GM12878 (cell line): ENCODE measurements around the gene CDKN3. TPM values are rescaled to one million over a fixed set of nuclear protein-coding genes. Genes with fewer than 3 reads are reported as not detected.

Experiments used
- ASH2L ChIP-seq: fragments of 300-600, 200-600 bp; sonication (generic); IDR thresholded peaks from 2 replicates; pipeline ENCODE4 v1.6.1; 2017; ENCODE audit warnings: low read depth, mild to moderate bottlenecking, borderline replicate concordance
- BCL11A ChIP-seq: IDR thresholded peaks from 2 replicates; pipeline ENCODE4 v1.6.1; 2011; ENCODE audit warnings: low read depth, low read length
- CBX5 ChIP-seq: sonication (generic); IDR thresholded peaks from 2 replicates; pipeline ENCODE4 v1.6.1; 2016; ENCODE audit warnings: low read depth, moderate library complexity, mild to moderate bottlenecking, inconsistent platforms
- CHD1 ChIP-seq: IDR thresholded peaks from 2 replicates; pipeline ENCODE4 v1.6.1; 2012; ENCODE audit warnings: low read depth, low read length, improper control_type of control experiment
- CREM ChIP-seq: IDR thresholded peaks from 2 replicates; pipeline ENCODE4 v1.6.1; 2014; ENCODE audit warnings: antibody characterized with exemption, low read depth
- ETV6 ChIP-seq, 2 experiments: fragments of 450-650 bp in 1 of 2; IDR thresholded peaks in 1 of 2; conservative IDR thresholded peaks in 1 of 2; 2 replicates each; pipeline ENCODE4 v1.6.1; 2014; ENCODE audit warnings: antibody characterized with exemption in 1 of 2, borderline replicate concordance in 1 of 2, low read depth in 1 of 2, mild to moderate bottlenecking in 1 of 2, moderate library complexity in 1 of 2
- IKZF2 ChIP-seq, 2 experiments: fragments of 450-650 bp; IDR thresholded peaks; 2 replicates each; pipeline ENCODE4 v1.6.1; 2017; ENCODE audit warnings: mild to moderate bottlenecking in 2 of 2, moderate library complexity in 2 of 2
- MEF2B ChIP-seq: fragments of 450-650 bp; IDR thresholded peaks from 2 replicates; pipeline ENCODE4 v1.6.1; 2018; ENCODE audit warnings: mild to moderate bottlenecking, moderate library complexity; ENCODE audit not compliant: partially characterized antibody, poor library complexity, severe bottlenecking
- NFYA ChIP-seq: IDR thresholded peaks from 2 replicates; pipeline ENCODE4 v1.6.1; 2011; ENCODE audit warnings: low read depth, mild to moderate bottlenecking, low read length, improper control_type of control experiment, borderline replicate concordance
- NR2F1 ChIP-seq: fragments of 450-650 bp; conservative IDR thresholded peaks from 2 replicates; pipeline ENCODE4 v1.6.1; 2017; ENCODE audit warnings: mild to moderate bottlenecking
- NRF1 ChIP-seq: conservative IDR thresholded peaks from 2 replicates; pipeline ENCODE4 v1.6.1; 2011; ENCODE audit warnings: mild to moderate bottlenecking, low read depth, low read length, improper control_type of control experiment
- POLR2A ChIP-seq: IDR thresholded peaks from 2 replicates; pipeline ENCODE4 v1.6.1; 2011; ENCODE audit warnings: low read depth, mild to moderate bottlenecking, low read length
- RBBP5 ChIP-seq: fragments of 200-600 bp; sonication (generic); conservative IDR thresholded peaks from 2 replicates; pipeline ENCODE4 v1.6.1; 2016
- SP1 ChIP-seq: IDR thresholded peaks from one replicate; pipeline ENCODE4 v1.6.1; 2011; ENCODE audit warnings: low read depth, low read length
- SUZ12 ChIP-seq: fragments of 200-600 bp; sonication (generic); IDR thresholded peaks from one replicate; pipeline ENCODE4 v1.6.1; 2018; ENCODE audit warnings: antibody characterized with exemption, mild to moderate bottlenecking; ENCODE audit not compliant: unreplicated experiment
- TCF3 ChIP-seq: IDR thresholded peaks from 2 replicates; pipeline ENCODE4 v1.6.1; 2012; ENCODE audit warnings: low read depth, mild to moderate bottlenecking, low read length, borderline replicate concordance; ENCODE audit not compliant: insufficient read depth
- ZNF207 ChIP-seq: fragments of 450-650 bp; IDR thresholded peaks from 2 replicates; pipeline ENCODE4 v1.6.1; 2014; ENCODE audit warnings: antibody characterized with exemption, mild to moderate bottlenecking, borderline replicate concordance
- ZNF384 ChIP-seq: IDR thresholded peaks from 2 replicates; pipeline ENCODE4 v1.6.1; 2012; ENCODE audit warnings: low read depth, mild to moderate bottlenecking, low read length, improper control_type of control experiment, borderline replicate concordance
- ZNF622 ChIP-seq: fragments of 450-650 bp; IDR thresholded peaks from 2 replicates; pipeline ENCODE4 v1.6.1; 2017; ENCODE audit warnings: mild to moderate bottlenecking, inconsistent platforms
- ZZZ3 ChIP-seq: IDR thresholded peaks from 2 replicates; pipeline ENCODE4 v1.6.1; 2011; ENCODE audit warnings: low read depth; ENCODE audit not compliant: control insufficient read depth, insufficient read length
- polyA plus RNA-seq, 11 experiments: library from polyadenylated mRNA; depleted of rRNA in 4 of 11; unstranded in 6 of 11; stranded (reverse) in 5 of 11; fragments of >200 nt; fragmentation: Nextera tagmentation in 4 of 11; fragmentation: Illumina TruSeq in 1 of 11; extraction: Ambion mirVana in 4 of 11; extraction: Trizol in 1 of 11; gene quantifications; 1 replicate in 1 of 11; 2 replicates in 10 of 11; pipeline versions ENCODE4 v1.2.1 to v1.2.3, GENCODE V29; 2011 to 2016; ENCODE audit warnings: inconsistent platforms in 2 of 11, missing spikeins in 2 of 11, low read depth in 1 of 11
- total RNA-seq, 4 experiments: library from RNA; depleted of rRNA in 3 of 4; stranded (reverse); fragments of >200 nt in 3 of 4; fragmentation: Illumina TruSeq in 1 of 4; extraction: Trizol in 1 of 4; gene quantifications; 2 replicates each; pipeline versions ENCODE4 v1.2.1 to v1.2.3, GENCODE V29; 2013 to 2021
- TF ChIP-seq, protein P1 (sequence below): fragments of 450-650 bp; IDR thresholded peaks from 2 replicates; pipeline ENCODE4 v1.6.1; 2016; ENCODE audit warnings: mild to moderate bottlenecking, moderate library complexity, borderline replicate concordance
- TF ChIP-seq, protein P2 (sequence below): fragments of 450-650 bp; conservative IDR thresholded peaks from 2 replicates; pipeline ENCODE4 v1.6.1; 2017; ENCODE audit warnings: mild to moderate bottlenecking, moderate library complexity
- TF ChIP-seq, protein P3 (sequence below): IDR thresholded peaks from 2 replicates; pipeline ENCODE4 v1.6.1; 2011; ENCODE audit warnings: mild to moderate bottlenecking, low read depth, low read length, moderate library complexity; ENCODE audit not compliant: insufficient replicate concordance

Gene CDKN3
- total and polyA plus RNA-seq, 10 of the 15 experiments (the other 5 are each of a cell fraction or from before 2014, with no cell fraction given), result 54.9 to 197 (median 111) TPM

DNA sequence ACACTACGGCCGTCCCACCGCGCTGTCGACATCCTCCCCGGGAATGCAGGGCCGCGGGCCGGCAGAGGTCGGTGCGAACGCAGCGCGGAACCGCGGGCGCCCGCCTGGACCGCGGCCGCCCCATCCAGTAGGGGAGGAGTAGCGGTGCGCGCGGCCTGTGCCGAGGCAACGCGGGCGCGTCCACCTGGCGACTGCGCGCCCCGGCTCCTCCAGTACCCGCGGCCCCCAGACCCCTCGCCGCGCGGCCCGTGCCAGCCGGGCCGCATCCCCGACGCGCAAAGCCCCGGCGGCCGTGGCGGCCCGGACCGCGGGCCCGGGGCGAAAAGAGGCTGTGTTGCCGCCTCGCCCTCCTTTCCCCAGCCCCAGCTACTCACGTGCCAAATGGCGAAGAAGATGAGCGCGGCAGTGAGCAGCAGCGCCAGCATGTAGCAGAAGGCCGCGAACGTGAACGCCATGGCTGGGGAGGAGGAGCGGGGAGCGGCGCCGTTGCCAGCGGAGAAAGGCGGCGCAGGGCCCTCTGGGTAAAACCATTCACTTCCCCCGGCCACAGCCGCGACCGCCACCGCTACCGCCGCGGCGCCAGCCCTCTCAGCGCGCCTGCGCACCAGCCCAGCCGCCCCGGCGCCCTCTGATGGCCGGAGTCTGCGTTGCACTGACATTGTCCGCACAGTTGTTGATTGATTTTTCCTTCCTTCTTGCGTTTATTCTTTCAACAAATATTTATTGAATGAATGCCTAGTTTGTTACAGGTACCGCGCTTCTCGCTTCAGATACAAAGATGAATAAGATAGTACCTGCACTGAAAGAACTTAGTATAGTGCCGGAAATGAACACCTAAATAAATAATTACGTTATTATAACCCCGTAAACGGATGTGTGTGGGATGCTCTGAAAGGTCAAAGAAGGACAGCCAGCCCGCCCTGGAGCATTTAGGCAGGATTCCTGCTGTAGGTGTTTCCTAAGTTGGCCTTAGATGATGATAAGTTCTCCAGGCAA, 44.4 kb downstream of the CDKN3 start, which contains the start of gene CNIH1 (continued):
- TF ChIP-seq CBX5, result no peak
- TF ChIP-seq RBBP5, result 0 out of 2 replicates have a peak, but pooled peaks have one; percentile 76
- TF ChIP-seq, protein P1, sequence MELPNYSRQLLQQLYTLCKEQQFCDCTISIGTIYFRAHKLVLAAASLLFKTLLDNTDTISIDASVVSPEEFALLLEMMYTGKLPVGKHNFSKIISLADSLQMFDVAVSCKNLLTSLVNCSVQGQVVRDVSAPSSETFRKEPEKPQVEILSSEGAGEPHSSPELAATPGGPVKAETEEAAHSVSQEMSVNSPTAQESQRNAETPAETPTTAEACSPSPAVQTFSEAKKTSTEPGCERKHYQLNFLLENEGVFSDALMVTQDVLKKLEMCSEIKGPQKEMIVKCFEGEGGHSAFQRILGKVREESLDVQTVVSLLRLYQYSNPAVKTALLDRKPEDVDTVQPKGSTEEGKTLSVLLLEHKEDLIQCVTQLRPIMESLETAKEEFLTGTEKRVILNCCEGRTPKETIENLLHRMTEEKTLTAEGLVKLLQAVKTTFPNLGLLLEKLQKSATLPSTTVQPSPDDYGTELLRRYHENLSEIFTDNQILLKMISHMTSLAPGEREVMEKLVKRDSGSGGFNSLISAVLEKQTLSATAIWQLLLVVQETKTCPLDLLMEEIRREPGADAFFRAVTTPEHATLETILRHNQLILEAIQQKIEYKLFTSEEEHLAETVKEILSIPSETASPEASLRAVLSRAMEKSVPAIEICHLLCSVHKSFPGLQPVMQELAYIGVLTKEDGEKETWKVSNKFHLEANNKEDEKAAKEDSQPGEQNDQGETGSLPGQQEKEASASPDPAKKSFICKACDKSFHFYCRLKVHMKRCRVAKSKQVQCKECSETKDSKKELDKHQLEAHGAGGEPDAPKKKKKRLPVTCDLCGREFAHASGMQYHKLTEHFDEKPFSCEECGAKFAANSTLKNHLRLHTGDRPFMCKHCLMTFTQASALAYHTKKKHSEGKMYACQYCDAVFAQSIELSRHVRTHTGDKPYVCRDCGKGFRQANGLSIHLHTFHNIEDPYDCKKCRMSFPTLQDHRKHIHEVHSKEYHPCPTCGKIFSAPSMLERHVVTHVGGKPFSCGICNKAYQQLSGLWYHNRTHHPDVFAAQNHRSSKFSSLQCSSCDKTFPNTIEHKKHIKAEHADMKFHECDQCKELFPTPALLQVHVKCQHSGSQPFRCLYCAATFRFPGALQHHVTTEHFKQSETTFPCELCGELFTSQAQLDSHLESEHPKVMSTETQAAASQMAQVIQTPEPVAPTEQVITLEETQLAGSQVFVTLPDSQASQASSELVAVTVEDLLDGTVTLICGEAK, result peak; percentile 25; the same call in 1 of the 2 replicates
- no peak for TF ChIP-seq NFYA
- peak; percentile 24; the same call in 1 of the 2 replicates for TF ChIP-seq ZNF207
- no peak for TF ChIP-seq ZZZ3
- TF ChIP-seq TCF3, result peak; percentile 17; the same call in 1 of the 2 replicates
- no peak for TF ChIP-seq IKZF2 (IDR thresholded peaks at IDR 0.05)
- TF ChIP-seq POLR2A, result peak; percentile 93
- TF ChIP-seq SP1, result peak; percentile 15
- peak; percentile 51 for TF ChIP-seq NR2F1
- TF ChIP-seq ASH2L, result peak; percentile 41; the same call in 1 of the 2 replicates
- TF ChIP-seq BCL11A, result no peak
- TF ChIP-seq NRF1, result peak; percentile 80
- no peak; the same call in none of the 2 replicates for TF ChIP-seq CREM
- TF ChIP-seq ETV6 (conservative IDR thresholded peaks at IDR 0.05 in 1 of 2, IDR thresholded peaks at IDR 0.05 in 1 of 2; ENCODE audit: borderline replicate concordance in 1 of 2, low read depth in 1 of 2), result no peak
- TF ChIP-seq, protein P2, sequence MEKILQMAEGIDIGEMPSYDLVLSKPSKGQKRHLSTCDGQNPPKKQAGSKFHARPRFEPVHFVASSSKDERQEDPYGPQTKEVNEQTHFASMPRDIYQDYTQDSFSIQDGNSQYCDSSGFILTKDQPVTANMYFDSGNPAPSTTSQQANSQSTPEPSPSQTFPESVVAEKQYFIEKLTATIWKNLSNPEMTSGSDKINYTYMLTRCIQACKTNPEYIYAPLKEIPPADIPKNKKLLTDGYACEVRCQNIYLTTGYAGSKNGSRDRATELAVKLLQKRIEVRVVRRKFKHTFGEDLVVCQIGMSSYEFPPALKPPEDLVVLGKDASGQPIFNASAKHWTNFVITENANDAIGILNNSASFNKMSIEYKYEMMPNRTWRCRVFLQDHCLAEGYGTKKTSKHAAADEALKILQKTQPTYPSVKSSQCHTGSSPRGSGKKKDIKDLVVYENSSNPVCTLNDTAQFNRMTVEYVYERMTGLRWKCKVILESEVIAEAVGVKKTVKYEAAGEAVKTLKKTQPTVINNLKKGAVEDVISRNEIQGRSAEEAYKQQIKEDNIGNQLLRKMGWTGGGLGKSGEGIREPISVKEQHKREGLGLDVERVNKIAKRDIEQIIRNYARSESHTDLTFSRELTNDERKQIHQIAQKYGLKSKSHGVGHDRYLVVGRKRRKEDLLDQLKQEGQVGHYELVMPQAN, result peak; percentile 92
- no peak for TF ChIP-seq SUZ12
- 0 out of 2 replicates have a peak, but pooled peaks have one; percentile 15 for TF ChIP-seq CHD1
- TF ChIP-seq ZNF622, result no peak
- TF ChIP-seq, protein P3, sequence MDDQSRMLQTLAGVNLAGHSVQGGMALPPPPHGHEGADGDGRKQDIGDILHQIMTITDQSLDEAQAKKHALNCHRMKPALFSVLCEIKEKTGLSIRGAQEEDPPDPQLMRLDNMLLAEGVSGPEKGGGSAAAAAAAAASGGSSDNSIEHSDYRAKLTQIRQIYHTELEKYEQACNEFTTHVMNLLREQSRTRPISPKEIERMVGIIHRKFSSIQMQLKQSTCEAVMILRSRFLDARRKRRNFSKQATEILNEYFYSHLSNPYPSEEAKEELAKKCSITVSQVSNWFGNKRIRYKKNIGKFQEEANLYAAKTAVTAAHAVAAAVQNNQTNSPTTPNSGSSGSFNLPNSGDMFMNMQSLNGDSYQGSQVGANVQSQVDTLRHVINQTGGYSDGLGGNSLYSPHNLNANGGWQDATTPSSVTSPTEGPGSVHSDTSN, result peak; percentile 39
- peak; percentile 19 for TF ChIP-seq MEF2B
- no peak for TF ChIP-seq ZNF384
